HFFc6 (cell line): ENCODE data around the gene ZNF521. TPM values are rescaled to one million over a fixed set of nuclear protein-coding genes. Genes with fewer than 3 reads are reported as not detected.

Experiments
- DNase-seq: peaks from one replicate; pipeline ENCODE4 v3.0.0-alpha.2; 2018
- H3K27ac Mint-ChIP-seq: 2 replicates; pipeline ENCODE4 v1.8.0; 2020; ENCODE audit warnings: mild to moderate bottlenecking, mixed read lengths
- H3K27me3 Mint-ChIP-seq: 2 replicates; pipeline ENCODE4 v1.8.0; 2021; ENCODE audit warnings: mild to moderate bottlenecking, moderate library complexity, mixed read lengths; ENCODE audit not compliant: insufficient read depth
- H3K36me3 Mint-ChIP-seq: 2 replicates; pipeline ENCODE4 v1.8.0; 2021; ENCODE audit warnings: low read depth, mixed read lengths
- H3K4me1 Mint-ChIP-seq: 2 replicates; pipeline ENCODE4 v1.8.0; 2020; ENCODE audit warnings: low read depth, mixed read lengths
- H3K4me3 Mint-ChIP-seq: 2 replicates; pipeline ENCODE4 v1.8.0; 2020; ENCODE audit warnings: mild to moderate bottlenecking, moderate library complexity, mixed read lengths
- H3K9me3 Mint-ChIP-seq: 2 replicates; pipeline ENCODE4 v1.8.0; 2020; ENCODE audit warnings: mild to moderate bottlenecking, mixed read lengths
- long read RNA-seq: library from polyadenylated mRNA; unstranded; transcript quantifications from one replicate; pipeline ENCODE4 v2.0.0, GENCODE V29; 2019
- total RNA-seq, 6 experiments: library from RNA; stranded (reverse); fragmentation: NEBNext Ultra II Directional; extraction: Animal tissue kit (Norgen Biotek cat#: 25700); gene quantifications; 2 replicates in 1 of 6; 3 replicates in 5 of 6; pipeline ENCODE4 v1.2.3, GENCODE V29; 2021
- TF ChIP-seq, protein P1 (sequence below): fragments of 200-600 bp; sonication (generic); IDR thresholded peaks from 2 replicates; pipeline ENCODE4 v1.5.0; 2021; ENCODE audit warnings: antibody characterized with exemption, mild to moderate bottlenecking

The ZNF521 gene
- 1 to 10 TPM in 2 of 6 experiments, under 1 TPM in 4; 0.27 to 5.3 (median 0.84) TPM for total RNA-seq
- long read RNA-seq, result 0 reads

DNA sequence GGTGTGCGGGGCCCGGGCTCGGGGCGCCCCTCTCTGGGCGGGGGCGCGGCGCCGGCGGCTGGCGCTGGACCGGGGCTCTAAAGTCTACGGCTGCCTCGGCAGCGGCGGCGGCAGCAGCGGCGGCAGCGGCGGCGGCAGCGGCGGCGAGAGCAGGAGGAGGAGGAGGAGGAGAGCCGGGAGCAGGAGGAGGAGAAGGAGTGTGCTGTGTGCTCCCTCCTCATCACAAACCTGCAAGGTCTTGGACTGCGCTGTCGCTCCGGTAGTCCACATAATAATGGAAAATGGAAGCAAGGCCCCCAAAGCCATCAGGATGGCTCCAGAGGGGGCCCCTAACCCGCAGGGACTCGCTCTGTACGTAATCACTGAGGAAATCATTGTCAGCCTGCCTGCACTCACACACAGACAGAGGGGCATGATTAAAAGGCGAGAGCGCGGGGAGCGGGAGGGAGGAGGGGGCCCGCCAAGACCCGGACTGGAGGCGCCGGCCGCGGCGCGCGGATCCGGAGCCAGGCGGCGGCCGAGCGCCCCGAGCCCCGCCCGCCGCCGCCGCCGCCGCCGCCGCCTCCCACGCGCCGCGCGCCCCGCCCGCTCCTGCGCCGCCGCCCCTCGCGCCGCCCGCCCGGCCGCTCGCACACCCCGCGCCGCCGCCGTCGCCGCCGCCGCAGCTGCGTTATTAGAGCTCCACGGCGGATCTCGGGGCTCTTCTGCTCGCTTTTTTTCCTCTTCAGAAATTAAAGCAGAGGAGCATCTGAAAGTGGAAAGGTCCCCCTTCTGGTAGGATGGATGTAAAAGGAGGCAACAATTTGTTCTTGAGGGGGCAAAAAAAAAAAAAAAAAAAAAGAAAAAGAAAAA, at the start of gene ZNF521:
Gene ZNF521 (minus strand): TSS at position 390 of the 852 bp plus-strand sequence. CDS start 1,220 bp downstream, outside the sequence.
- H3K27ac Mint-ChIP-seq, result peak within 1 kb of the TSS; percentile 65; the same call in 1 of the 2 replicates
- peak; percentile 86 for DNase-seq
- TF ChIP-seq, protein P1, sequence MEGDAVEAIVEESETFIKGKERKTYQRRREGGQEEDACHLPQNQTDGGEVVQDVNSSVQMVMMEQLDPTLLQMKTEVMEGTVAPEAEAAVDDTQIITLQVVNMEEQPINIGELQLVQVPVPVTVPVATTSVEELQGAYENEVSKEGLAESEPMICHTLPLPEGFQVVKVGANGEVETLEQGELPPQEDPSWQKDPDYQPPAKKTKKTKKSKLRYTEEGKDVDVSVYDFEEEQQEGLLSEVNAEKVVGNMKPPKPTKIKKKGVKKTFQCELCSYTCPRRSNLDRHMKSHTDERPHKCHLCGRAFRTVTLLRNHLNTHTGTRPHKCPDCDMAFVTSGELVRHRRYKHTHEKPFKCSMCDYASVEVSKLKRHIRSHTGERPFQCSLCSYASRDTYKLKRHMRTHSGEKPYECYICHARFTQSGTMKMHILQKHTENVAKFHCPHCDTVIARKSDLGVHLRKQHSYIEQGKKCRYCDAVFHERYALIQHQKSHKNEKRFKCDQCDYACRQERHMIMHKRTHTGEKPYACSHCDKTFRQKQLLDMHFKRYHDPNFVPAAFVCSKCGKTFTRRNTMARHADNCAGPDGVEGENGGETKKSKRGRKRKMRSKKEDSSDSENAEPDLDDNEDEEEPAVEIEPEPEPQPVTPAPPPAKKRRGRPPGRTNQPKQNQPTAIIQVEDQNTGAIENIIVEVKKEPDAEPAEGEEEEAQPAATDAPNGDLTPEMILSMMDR, result peak; percentile 64; the same call in 1 of the 2 replicates
- H3K4me3 Mint-ChIP-seq, result peak within 1 kb of the TSS; percentile 95
- no peaks in the 10 kb centered on the region for H3K9me3 Mint-ChIP-seq
- peaks cover 18% of the 10 kb centered on the region for H3K4me1 Mint-ChIP-seq
- H3K36me3 Mint-ChIP-seq, result no peaks in the 10 kb centered on the region
- H3K27me3 Mint-ChIP-seq, result peaks cover 13% of the 10 kb centered on the region

DNA sequence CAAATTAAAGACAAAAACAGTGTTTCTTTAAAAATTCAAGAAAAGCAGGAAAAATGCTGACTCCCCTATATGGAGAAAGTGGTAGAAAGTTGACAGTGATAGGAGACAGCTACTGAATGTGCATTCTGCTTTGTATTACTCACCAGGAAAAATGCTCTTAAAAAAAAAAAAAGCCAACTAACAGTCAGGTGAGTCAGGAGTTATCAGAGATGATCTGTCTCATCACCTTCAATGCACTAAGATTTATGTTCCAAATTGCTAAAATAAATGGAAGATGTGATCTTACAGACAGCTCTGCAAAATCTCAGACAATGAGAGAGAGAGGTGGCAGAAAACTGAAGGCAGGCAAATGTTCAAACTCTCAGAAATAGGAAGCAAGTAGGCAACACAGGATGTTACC, 47.6 kb upstream of the ZNF521 start:
- H3K27me3 Mint-ChIP-seq, result peaks cover 4% of the 10 kb centered on the region
- peaks cover 6% of the 10 kb centered on the region; the same call in 1 of the 2 replicates for H3K4me1 Mint-ChIP-seq
- H3K36me3 Mint-ChIP-seq, result no peaks in the 10 kb centered on the region
- TF ChIP-seq, protein P1, result no peak
- no peak overlapping the region for H3K4me3 Mint-ChIP-seq
- no peak for DNase-seq
- peaks cover 8% of the 10 kb centered on the region for H3K9me3 Mint-ChIP-seq
- H3K27ac Mint-ChIP-seq, result no peak overlapping the region

DNA sequence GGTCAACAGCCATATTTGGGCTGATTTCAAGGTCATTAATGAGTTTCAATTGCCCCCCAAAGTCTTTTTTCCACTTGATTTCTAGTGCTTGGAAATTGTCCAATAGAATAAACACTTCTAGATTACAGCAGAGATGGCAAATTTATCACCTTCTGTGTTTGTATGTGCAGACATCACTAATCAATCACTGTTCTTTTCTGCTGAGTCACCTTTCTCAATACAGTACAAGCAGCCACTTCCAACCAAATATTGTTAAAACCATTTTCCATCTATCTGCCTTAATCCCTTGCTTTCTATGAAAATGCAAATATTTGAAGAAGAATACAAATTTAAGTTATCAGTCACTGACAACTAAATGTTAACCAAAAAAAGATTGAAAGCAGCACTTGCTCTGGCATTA, 40.2 kb upstream of the ZNF521 start:
- TF ChIP-seq, protein P1, result no peak

DNA sequence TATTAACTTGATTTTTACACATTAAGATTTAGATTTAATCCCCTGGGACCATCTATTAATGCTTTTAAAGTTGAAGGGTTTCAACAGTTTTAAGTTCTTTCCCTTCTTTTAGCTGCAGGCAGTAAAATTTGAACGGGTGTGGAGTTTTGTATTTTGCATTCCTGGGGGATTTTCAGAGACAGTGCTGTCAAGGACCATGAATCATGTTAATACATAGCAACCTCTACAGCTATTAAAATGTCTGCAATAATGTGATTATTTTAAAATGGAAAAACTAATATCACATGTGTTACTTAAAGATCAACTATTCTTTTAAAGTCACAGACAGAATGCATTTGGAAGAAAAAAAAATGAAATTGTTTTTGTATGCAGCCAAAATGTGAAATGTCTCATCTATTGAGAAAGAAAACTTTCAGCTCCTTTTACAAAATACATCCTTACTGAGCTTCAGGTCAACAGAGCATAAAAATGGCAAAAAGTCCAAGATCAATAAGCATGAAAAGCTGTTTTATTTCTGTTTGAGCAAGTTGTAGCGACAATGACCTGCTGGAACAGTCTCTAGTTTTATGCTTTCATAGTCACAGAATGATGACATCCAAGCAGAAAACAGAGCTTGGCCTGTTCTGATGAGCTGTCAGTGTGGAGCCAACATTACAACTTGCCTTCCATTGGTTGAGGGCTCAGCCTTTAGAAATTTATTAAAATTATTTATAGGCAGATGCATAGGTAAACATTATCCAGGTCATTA, 21.6 kb upstream of the ZNF521 start:
- Mint-ChIP-seq H3K4me3 (no peak overlapping the region), H3K4me1 (no peaks in the 10 kb centered on the region), H3K27ac (no peak overlapping the region), H3K9me3 (no peaks in the 10 kb centered on the region), H3K27me3 (no peaks in the 10 kb centered on the region; the same call in 1 of the 2 replicates), H3K36me3 (no peaks in the 10 kb centered on the region)
- TF ChIP-seq, protein P1, result no peak
- DNase-seq, result no peak

More for the DNA sequence above, 40.2 kb upstream of the ZNF521 start:
- Mint-ChIP-seq H3K4me3 (no peak overlapping the region), H3K4me1 (no peaks in the 10 kb centered on the region), H3K36me3 (no peaks in the 10 kb centered on the region), H3K27me3 (peaks cover 12% of the 10 kb centered on the region), H3K9me3 (peaks cover 6% of the 10 kb centered on the region; the same call in 1 of the 2 replicates), H3K27ac (no peak overlapping the region)
- DNase-seq, result no peak

DNA sequence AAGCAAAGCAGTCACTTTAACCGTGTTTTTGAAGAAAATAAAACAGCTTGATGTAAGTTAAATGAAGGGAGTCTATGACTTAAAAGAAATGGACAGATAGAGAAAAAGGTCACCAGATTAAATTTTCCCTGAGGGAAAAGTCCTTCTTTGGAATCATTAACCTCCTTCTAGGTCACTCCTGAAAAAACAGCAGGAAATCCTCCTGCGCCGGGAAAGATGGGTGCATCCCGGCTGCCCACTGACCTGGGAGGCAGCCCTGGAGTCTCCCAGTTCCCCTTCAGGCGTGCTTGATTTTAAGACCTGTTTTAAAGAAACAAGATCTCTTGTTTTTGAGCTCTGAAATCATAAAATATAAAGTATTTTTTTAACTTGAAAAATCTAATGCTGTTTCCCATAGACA, 18.4 kb upstream of the ZNF521 start:
- TF ChIP-seq, protein P1, result no peak
- H3K27ac Mint-ChIP-seq, result no peak overlapping the region
- no peaks in the 10 kb centered on the region for H3K36me3 Mint-ChIP-seq
- peaks cover under 1% of the 10 kb centered on the region; the same call in 1 of the 2 replicates for H3K27me3 Mint-ChIP-seq
- H3K9me3 Mint-ChIP-seq, result no peaks in the 10 kb centered on the region
- H3K4me3 Mint-ChIP-seq, result no peak overlapping the region
- no peaks in the 10 kb centered on the region for H3K4me1 Mint-ChIP-seq
- DNase-seq, result no peak
